ENCODE data around the gene CAMK2A.

DNA sequence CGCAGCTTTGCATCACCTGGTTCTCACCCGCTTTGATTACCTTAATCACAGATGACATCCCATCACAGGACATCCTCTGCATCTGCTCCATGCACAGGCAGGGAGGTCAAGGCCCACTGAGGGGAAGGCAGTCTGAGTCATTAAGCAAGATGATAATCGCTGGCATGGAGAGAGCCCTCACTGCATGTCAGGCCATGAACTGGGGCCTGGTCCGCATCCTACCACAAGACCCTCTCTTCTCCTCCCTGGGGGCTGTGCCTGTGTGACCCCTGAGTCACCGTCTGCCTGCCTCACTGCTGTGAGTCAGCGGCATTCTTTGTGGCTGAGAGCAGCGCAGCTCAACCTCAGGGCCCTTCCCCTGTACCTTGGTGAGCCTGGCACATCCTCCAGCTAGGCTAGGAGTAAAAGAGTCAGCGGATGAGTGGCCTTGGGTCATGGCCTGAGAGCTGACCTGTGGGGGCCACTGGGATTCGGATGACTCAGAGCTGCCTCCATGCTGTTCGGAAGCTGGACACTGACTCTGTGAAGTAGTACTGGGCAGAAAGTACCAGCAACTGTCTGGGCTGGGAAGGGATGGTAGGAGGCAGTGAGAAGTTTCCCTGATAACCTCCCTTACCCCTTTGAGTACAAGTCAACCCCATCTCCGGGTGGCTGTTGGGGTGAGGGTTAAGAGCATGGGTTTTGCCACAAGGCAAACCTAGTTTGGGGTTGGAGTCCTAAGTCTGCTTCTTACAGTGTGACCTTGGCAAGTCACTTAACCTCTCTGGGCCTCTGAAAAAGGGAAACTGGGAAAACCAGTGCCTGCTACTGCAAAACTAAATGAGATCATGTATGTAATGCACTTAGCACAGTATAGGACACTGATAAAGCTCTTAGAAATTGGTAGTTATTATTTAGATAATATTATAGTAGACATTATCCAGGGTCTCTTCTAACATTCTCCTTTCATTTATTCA, 27.8 kb upstream of the CAMK2A start:
- TF ChIP-seq EZH2 (IDR thresholded peaks at IDR 0.05; ENCODE audit: insufficient read depth, low read length): no peak
- TF ChIP-seq, protein P1, sequence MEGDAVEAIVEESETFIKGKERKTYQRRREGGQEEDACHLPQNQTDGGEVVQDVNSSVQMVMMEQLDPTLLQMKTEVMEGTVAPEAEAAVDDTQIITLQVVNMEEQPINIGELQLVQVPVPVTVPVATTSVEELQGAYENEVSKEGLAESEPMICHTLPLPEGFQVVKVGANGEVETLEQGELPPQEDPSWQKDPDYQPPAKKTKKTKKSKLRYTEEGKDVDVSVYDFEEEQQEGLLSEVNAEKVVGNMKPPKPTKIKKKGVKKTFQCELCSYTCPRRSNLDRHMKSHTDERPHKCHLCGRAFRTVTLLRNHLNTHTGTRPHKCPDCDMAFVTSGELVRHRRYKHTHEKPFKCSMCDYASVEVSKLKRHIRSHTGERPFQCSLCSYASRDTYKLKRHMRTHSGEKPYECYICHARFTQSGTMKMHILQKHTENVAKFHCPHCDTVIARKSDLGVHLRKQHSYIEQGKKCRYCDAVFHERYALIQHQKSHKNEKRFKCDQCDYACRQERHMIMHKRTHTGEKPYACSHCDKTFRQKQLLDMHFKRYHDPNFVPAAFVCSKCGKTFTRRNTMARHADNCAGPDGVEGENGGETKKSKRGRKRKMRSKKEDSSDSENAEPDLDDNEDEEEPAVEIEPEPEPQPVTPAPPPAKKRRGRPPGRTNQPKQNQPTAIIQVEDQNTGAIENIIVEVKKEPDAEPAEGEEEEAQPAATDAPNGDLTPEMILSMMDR (IDR thresholded peaks at IDR 0.05; ENCODE audit: insufficient read depth, low read depth, low read length): no peak
